K562 (cell line): Measurements from ENCODE around the gene SDHAF3. TPM values are rescaled to one million over a fixed set of nuclear protein-coding genes. Genes with fewer than 3 reads are reported as not detected.

Source experiments
- ZBTB40 ChIP-seq, 2 experiments: fragments of 450-650 bp in 1 of 2; sonication (generic) in 1 of 2; formaldehyde crosslinking in 1 of 2; IDR thresholded peaks; 2 replicates each; pipeline versions ENCODE4 v1.7.1 to v1.9.0; 2016 to 2022; ENCODE audit warnings: inconsistent platforms in 1 of 2, mild to moderate bottlenecking in 1 of 2, missing genetic modification reagents in 1 of 2
- polyA plus RNA-seq, 8 experiments: library from polyadenylated mRNA; depleted of rRNA in 4 of 8; stranded (reverse) in 5 of 8; unstranded in 3 of 8; fragments of >200 nt; fragmentation: Nextera tagmentation in 2 of 8; fragmentation: Illumina TruSeq in 1 of 8; extraction: Ambion mirVana in 2 of 8; extraction: Trizol in 1 of 8; gene quantifications; 2 replicates each; pipeline versions ENCODE4 v1.2.1 to v1.2.3, GENCODE V29; 2011 to 2014; ENCODE audit warnings: inconsistent platforms in 1 of 8, missing spikeins in 1 of 8
- total RNA-seq, 7 experiments: library from RNA; depleted of rRNA in 6 of 7; stranded (reverse); fragments of >200 nt in 6 of 7; fragmentation: Illumina TruSeq in 2 of 7; extraction: Trizol in 2 of 7; gene quantifications; 2 replicates each; pipeline versions ENCODE4 v1.2.1 to v1.2.3, GENCODE V29; 2011 to 2021; ENCODE audit warnings: low replicate concordance in 1 of 7

SDHAF3 gene
- total and polyA plus RNA-seq, 9 of the 15 experiments (the other 6 are each of a cell fraction or from before 2014, with no cell fraction given), result 51.5 to 403 (median 145) TPM

GRCh38 chr7:97118306-97118917 is 914 bp downstream of the SDHAF3 start (continued):
- no peak for TF ChIP-seq ZBTB40 (IDR thresholded peaks at IDR 0.05)
- no peak for TF ChIP-seq ZBTB40 (CRISPR knock-in tag; IDR thresholded peaks at IDR 0.05)
